Gastroesophageal sphincter (tissue), 3 donors: ENCODE data around the gene OCA2.

Experiments used
- CTCF ChIP-seq, 4 experiments: fragments of 200-600 bp in 2 of 4; fragments of 450-650 bp in 2 of 4; sonication (generic) in 1 of 4; IDR thresholded peaks; one replicate each; pipeline ENCODE4 v1.5.1; 2017 to 2019; ENCODE audit warnings: antibody characterized with exemption in 4 of 4, mild to moderate bottlenecking in 2 of 4, moderate library complexity in 2 of 4
- EP300 ChIP-seq: sonication (generic); formaldehyde crosslinking; IDR thresholded peaks from one replicate; pipeline ENCODE4 v1.6.1; 2017; ENCODE audit warnings: antibody characterized with exemption, mild to moderate bottlenecking

- no peak for TF ChIP-seq EP300
- TF ChIP-seq CTCF (IDR thresholded peaks at IDR 0.05), result no peak
These were observed 10.7 kb upstream of the OCA2 start for GRCh38 chr15:28109626-28110455.
